ENCODE measurements around the gene INAFM1.

DNA sequence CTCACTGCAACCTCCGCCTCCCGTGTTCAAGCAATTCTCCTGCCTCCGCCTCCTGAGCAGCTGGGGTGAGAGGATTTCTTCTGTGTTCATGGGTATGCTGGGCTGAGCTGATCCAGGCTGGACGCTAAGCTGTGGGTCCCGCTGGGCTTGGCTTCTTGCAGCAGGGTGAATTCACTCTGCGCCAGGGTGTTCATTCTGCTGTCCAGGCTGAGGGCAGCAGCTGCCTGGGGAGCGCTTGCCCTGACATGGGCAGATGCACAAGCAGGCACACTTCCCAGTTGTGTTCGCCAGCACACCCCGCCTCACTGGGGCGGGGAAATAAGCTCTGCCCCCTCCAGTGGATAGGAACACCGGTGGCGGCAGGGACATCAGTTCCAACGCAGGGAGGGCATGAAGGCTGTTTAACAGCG is 7.3 kb upstream of the INAFM1 start:
- TF ChIP-seq, protein P1, sequence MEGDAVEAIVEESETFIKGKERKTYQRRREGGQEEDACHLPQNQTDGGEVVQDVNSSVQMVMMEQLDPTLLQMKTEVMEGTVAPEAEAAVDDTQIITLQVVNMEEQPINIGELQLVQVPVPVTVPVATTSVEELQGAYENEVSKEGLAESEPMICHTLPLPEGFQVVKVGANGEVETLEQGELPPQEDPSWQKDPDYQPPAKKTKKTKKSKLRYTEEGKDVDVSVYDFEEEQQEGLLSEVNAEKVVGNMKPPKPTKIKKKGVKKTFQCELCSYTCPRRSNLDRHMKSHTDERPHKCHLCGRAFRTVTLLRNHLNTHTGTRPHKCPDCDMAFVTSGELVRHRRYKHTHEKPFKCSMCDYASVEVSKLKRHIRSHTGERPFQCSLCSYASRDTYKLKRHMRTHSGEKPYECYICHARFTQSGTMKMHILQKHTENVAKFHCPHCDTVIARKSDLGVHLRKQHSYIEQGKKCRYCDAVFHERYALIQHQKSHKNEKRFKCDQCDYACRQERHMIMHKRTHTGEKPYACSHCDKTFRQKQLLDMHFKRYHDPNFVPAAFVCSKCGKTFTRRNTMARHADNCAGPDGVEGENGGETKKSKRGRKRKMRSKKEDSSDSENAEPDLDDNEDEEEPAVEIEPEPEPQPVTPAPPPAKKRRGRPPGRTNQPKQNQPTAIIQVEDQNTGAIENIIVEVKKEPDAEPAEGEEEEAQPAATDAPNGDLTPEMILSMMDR (conservative IDR thresholded peaks at IDR 0.05 in 1 of 2, IDR thresholded peaks at IDR 0.05 in 1 of 2; ENCODE audit: extremely low read depth in 1 of 2, insufficient read depth in 1 of 2, low read depth in 1 of 2, low read length in 2 of 2), result no peak
- TF ChIP-seq EZH2 (IDR thresholded peaks at IDR 0.05; ENCODE audit: borderline replicate concordance, low read length), result no peak

All from mammary epithelial cell (primary cell).